AG04450 (cell line): ENCODE measurements around the gene RASL10A. TPM values are rescaled to one million over a fixed set of nuclear protein-coding genes. Genes with fewer than 3 reads are reported as not detected.

Experiments used
- CTCF ChIA-PET: fragments of 300-600, 350-600 bp; formaldehyde crosslinking; extraction: SDS; loops from one replicate; lab custom pipeline; 2022; ENCODE audit warnings: antibody characterized with exemption, inconsistent platforms; lab: Charles Lee
- POLR2A ChIA-PET: fragments of 350-600 bp; formaldehyde crosslinking; extraction: SDS; loops from one replicate; lab custom pipeline; 2021; ENCODE audit warnings: antibody characterized with exemption, inconsistent platforms; lab: Yijun Ruan, JAX
- DNase-seq: peaks from one replicate; pipeline ENCODE4 v3.0.0-alpha.2; 2011; ENCODE audit warnings: low read depth, low spot score
- H3K27ac ChIP-seq: one replicate; pipeline ENCODE4 v1.5.1; 2012; ENCODE audit warnings: low read depth, low read length, control low read depth
- H3K27me3 ChIP-seq: one replicate; pipeline ENCODE4 v1.6.0; 2012; ENCODE audit warnings: low read length; ENCODE audit not compliant: control insufficient read depth, insufficient read depth
- H3K4me3 ChIP-seq: 2 replicates; pipeline ENCODE4 v1.5.1; 2011; ENCODE audit warnings: mild to moderate bottlenecking, low read depth, low read length, control low read depth
- H3K9me3 ChIP-seq: 2 replicates; pipeline ENCODE4 v1.5.1; 2012; ENCODE audit warnings: low read length; ENCODE audit not compliant: control insufficient read depth, insufficient read depth
- polyA plus RNA-seq: library from polyadenylated mRNA; depleted of rRNA; stranded (reverse); fragments of >200 nt; gene quantifications from 2 replicates; pipeline ENCODE4 v1.2.3, GENCODE V29; 2011
- TF ChIP-seq, protein P1 (sequence below): IDR thresholded peaks from 2 replicates; pipeline ENCODE4 v1.5.1; 2011; ENCODE audit warnings: low read depth, low read length, control low read depth, inconsistent platforms

Gene RASL10A
- polyA plus RNA-seq, 1 experiment, result not detected

- ChIA-PET CTCF (no interaction called here), POLR2A (no interaction called here)
- no peak overlapping the region for H3K27ac ChIP-seq
- no peaks in the 10 kb centered on the region for H3K9me3 ChIP-seq
- TF ChIP-seq, protein P1, sequence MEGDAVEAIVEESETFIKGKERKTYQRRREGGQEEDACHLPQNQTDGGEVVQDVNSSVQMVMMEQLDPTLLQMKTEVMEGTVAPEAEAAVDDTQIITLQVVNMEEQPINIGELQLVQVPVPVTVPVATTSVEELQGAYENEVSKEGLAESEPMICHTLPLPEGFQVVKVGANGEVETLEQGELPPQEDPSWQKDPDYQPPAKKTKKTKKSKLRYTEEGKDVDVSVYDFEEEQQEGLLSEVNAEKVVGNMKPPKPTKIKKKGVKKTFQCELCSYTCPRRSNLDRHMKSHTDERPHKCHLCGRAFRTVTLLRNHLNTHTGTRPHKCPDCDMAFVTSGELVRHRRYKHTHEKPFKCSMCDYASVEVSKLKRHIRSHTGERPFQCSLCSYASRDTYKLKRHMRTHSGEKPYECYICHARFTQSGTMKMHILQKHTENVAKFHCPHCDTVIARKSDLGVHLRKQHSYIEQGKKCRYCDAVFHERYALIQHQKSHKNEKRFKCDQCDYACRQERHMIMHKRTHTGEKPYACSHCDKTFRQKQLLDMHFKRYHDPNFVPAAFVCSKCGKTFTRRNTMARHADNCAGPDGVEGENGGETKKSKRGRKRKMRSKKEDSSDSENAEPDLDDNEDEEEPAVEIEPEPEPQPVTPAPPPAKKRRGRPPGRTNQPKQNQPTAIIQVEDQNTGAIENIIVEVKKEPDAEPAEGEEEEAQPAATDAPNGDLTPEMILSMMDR, result no peak
- no peak overlapping the region for H3K4me3 ChIP-seq
- no peaks in the 10 kb centered on the region for H3K27me3 ChIP-seq
- DNase-seq, result no peak
Measured at GRCh38 chr22:29352778-29353177, 37.3 kb upstream of the RASL10A start.

DNA sequence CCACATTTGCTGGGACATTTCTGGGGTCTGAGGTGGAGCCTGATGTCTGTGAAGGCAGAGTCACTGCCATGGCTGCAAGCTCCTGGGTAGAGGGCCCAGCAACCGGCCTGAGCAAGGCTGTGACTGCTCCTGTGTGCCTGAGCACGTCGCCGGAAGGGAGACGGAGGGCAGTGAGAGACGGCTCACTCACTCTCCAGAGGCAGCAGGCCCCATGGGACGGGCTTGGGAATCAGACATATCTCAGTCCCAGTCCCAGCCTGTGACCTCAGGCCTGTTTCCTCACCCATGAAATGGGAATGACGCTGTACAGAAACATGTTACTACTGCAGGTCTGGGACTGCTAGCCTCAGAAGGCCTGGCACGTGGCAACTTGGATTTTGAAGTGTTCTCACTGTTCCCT is 36.4 kb upstream of the RASL10A start:
- POLR2A ChIA-PET, result no interaction called here
- H3K27ac ChIP-seq, result no peak overlapping the region
- no peak for DNase-seq
- CTCF ChIA-PET, result no interaction called here
- TF ChIP-seq, protein P1, result no peak
- no peaks in the 10 kb centered on the region for H3K27me3 ChIP-seq
- no peaks in the 10 kb centered on the region for H3K9me3 ChIP-seq
- no peak overlapping the region for H3K4me3 ChIP-seq

DNA sequence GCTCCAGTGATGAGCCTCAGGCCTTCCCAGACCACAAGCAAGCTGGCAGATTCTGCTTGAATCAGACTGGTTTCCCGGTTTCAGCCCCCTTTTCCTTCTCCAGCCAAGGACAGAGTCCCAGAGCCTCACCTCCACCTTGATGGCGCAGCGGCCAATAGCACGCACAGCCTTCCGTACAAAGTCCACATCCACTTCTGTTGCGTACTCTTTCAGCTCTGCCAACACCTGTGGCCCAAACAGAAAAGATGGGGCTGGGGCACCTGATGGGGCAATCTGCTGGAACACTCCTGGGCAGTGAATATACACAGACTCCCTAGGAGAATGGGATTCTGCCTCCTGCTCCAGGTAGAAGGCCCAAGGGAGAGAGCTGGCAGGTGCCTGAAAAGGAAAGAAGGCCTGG is 35.5 kb upstream of the RASL10A start:
- Histone ChIP-seq H3K9me3 (no peaks in the 10 kb centered on the region), H3K27me3 (no peaks in the 10 kb centered on the region), H3K4me3 (no peak overlapping the region), H3K27ac (no peak overlapping the region)
- no peak for DNase-seq
- CTCF ChIA-PET, result no interaction called here
- TF ChIP-seq, protein P1, result no peak
- POLR2A ChIA-PET, result no interaction called here

DNA sequence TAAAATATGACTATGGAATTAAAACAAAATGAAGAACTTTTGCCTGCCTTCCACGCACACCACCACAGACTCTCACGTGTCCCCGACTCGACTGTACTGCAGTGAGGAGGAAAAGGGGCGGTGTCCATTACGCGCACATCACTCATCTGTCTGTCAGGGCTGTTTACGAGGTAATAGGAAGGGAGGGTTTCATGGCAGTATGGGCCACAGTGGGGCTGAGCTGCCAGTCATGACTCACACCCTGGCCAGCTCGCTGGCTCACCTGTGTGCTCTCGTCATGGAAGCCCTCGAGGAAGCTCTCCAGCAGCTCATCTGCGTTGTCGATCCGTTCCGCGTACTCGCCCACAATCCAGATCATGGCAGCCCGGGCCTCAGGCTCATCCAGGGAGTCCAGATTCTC is 33.5 kb upstream of the RASL10A start:
- H3K27ac ChIP-seq, result no peak overlapping the region
- DNase-seq, result no peak
- TF ChIP-seq, protein P1, result no peak
- no peaks in the 10 kb centered on the region for H3K9me3 ChIP-seq
- no peaks in the 10 kb centered on the region for H3K27me3 ChIP-seq
- no peak overlapping the region for H3K4me3 ChIP-seq
- ChIA-PET POLR2A (no interaction called here), CTCF (interaction anchor here (0.8 kb wide), 1 partner anchor 42 kb away, joined by 4 read pairs; the partner anchor contains the start of gene GAS2L1)

DNA sequence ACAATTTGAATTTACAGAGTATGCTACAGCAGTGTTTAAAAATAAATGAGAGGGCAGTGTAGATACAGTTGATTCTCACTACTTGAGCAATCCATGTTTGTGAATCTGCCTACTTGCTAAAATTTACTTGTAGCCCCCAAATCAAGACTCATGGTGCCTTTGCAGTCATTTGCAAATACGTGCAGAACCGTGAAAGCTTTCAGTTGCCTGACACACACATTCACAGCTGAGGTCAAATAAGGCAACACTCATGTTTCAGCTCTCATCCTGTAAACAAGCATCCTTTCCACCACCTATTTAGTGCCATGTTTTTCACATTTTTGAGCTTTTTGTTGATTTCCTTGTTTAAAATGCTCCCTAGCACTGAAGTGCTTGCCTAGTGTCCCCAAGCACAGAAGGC is 32.5 kb upstream of the RASL10A start:
- ChIA-PET POLR2A (no interaction called here), CTCF (interaction anchor here (0.8 kb wide), 1 partner anchor 41 kb away, joined by 4 read pairs; the partner anchor contains the start of gene GAS2L1)
- H3K4me3 ChIP-seq, result no peak overlapping the region
- H3K9me3 ChIP-seq, result no peaks in the 10 kb centered on the region
- DNase-seq, result no peak
- TF ChIP-seq, protein P1, result no peak
- H3K27me3 ChIP-seq, result no peaks in the 10 kb centered on the region
- no peak overlapping the region for H3K27ac ChIP-seq
